Loucy (cell line): ENCODE results near the gene PLIN5.

Experiments
- H2AFZ ChIP-seq: fragments of 200-600 bp; sonication (generic); 2 replicates; pipeline ENCODE4 v1.6.0; 2016; ENCODE audit warnings: antibody characterized with exemption, mild to moderate bottlenecking, low read length, moderate library complexity
- H3F3A ChIP-seq: fragments of 200-600 bp; 2 replicates; pipeline ENCODE4 v1.6.0; 2016; ENCODE audit warnings: antibody characterized with exemption, low read depth, mild to moderate bottlenecking
- H3K27me3 ChIP-seq: fragments of 200-600 bp; sonication (generic); 2 replicates; pipeline ENCODE4 v1.6.1; 2014; ENCODE audit warnings: low read length, mild to moderate bottlenecking; ENCODE audit not compliant: insufficient read depth, poor library complexity, severe bottlenecking
- H3K36me3 ChIP-seq: fragments of 200-600 bp; sonication (generic); 2 replicates; pipeline ENCODE4 v1.6.1; 2016; ENCODE audit warnings: low read length; ENCODE audit not compliant: insufficient read depth
- H3K4me1 ChIP-seq: fragments of 200-600 bp; sonication (generic); 2 replicates; pipeline ENCODE4 v1.5.1; 2014; ENCODE audit warnings: low read length, mild to moderate bottlenecking; ENCODE audit not compliant: insufficient read depth, poor library complexity, severe bottlenecking
- H3K4me2 ChIP-seq: fragments of 200-600 bp; sonication (generic); 2 replicates; pipeline ENCODE4 v1.6.0; 2014; ENCODE audit warnings: antibody characterized with exemption, low read length, low read depth, mild to moderate bottlenecking; ENCODE audit not compliant: poor library complexity, severe bottlenecking
- H3K4me3 ChIP-seq: fragments of 200-600 bp; sonication (generic); 2 replicates; pipeline ENCODE4 v1.5.1; 2014; ENCODE audit warnings: low read length, mild to moderate bottlenecking, mixed read lengths; ENCODE audit not compliant: poor library complexity, severe bottlenecking
- H3K79me2 ChIP-seq: fragments of 200-600 bp; sonication (generic); 2 replicates; pipeline ENCODE4 v1.6.1; 2014; ENCODE audit warnings: low read length; ENCODE audit not compliant: insufficient read depth
- H3K9ac ChIP-seq: fragments of 200-600 bp; sonication (generic); 2 replicates; pipeline ENCODE4 v1.6.0; 2014; ENCODE audit warnings: mild to moderate bottlenecking, low read depth, low read length, moderate library complexity; ENCODE audit not compliant: poor library complexity, severe bottlenecking
- H3K9me2 ChIP-seq: fragments of 200-600 bp; sonication (generic); replicated peaks from 2 replicates; pipeline ENCODE4 v1.6.1; 2016; ENCODE audit warnings: low read depth, low read length, mixed read lengths
- H3K9me3 ChIP-seq: fragments of 200-600 bp; sonication (generic); 2 replicates; pipeline ENCODE4 v1.6.1; 2014; ENCODE audit warnings: mild to moderate bottlenecking, antibody characterized with exemption, low read length, low read depth; ENCODE audit not compliant: insufficient read depth
- H4K20me1 ChIP-seq: fragments of 200-600 bp; sonication (generic); 2 replicates; pipeline ENCODE4 v1.6.0; 2014; ENCODE audit warnings: antibody characterized with exemption, low read length, mild to moderate bottlenecking; ENCODE audit not compliant: insufficient read depth, poor library complexity, severe bottlenecking
- CTCF ChIP-seq: fragments of 200-600 bp; sonication (generic); conservative IDR thresholded peaks from 2 replicates; pipeline ENCODE4 v1.5.1; 2014; ENCODE audit warnings: mild to moderate bottlenecking, antibody characterized with exemption, low read length
- EZH2phosphoT487 ChIP-seq: fragments of 200-600 bp; IDR thresholded peaks from 2 replicates; pipeline ENCODE4 v1.6.1; 2018; ENCODE audit warnings: antibody characterized with exemption, mild to moderate bottlenecking, moderate library complexity, borderline replicate concordance

The PLIN5 gene

GRCh38 chr19:4488496-4488895, 46.5 kb downstream of the PLIN5 start:
- H3F3A ChIP-seq = no peaks in the 10 kb centered on the region
- no peaks in the 10 kb centered on the region for H3K79me2 ChIP-seq
- no peak overlapping the region for H3K4me3 ChIP-seq
- no peak overlapping the region for H3K4me2 ChIP-seq
- no peak overlapping the region for H3K9ac ChIP-seq
- no peaks in the 10 kb centered on the region for H3K9me2 ChIP-seq
- no peaks in the 10 kb centered on the region for H3K9me3 ChIP-seq
- H3K27me3 ChIP-seq = no peaks in the 10 kb centered on the region
- no peak for TF ChIP-seq CTCF
- no peaks in the 10 kb centered on the region for H4K20me1 ChIP-seq
- H3K36me3 ChIP-seq = peaks cover 32% of the 10 kb centered on the region; the same call in 1 of the 2 replicates
- H3K4me1 ChIP-seq = no peaks in the 10 kb centered on the region
- H2AFZ ChIP-seq = no peak overlapping the region

DNA sequence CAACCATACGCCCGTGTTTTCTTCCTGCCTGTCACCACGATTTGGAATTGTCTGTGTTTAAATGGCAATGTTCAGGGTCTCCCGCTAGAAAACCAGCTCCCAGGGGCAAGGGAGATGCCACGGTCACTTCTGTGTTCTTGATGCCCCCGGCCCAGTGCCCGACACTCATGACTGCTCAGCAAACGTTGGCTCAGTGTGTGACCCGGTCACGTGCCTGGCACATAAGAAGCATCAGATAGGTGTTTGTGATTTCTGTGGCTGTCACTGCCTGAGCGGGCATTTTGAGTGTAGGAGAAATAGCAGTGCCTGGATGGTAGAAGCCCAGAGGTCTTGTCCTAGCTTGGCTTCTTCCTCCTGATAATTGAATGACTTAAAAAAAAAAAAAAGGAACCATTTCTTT, 47.5 kb downstream of the PLIN5 start:
- peaks cover 23% of the 10 kb centered on the region; the same call in 1 of the 2 replicates for H3K36me3 ChIP-seq
- H3K4me3 ChIP-seq = no peak overlapping the region
- TF ChIP-seq EZH2phosphoT487 = no peak
- no peak for TF ChIP-seq CTCF
- no peaks in the 10 kb centered on the region for H3K79me2 ChIP-seq
- H3K9ac ChIP-seq = no peak overlapping the region
- H3K4me1 ChIP-seq = no peaks in the 10 kb centered on the region
- no peaks in the 10 kb centered on the region for H3K9me2 ChIP-seq
- H3K27me3 ChIP-seq = no peaks in the 10 kb centered on the region
- H3K9me3 ChIP-seq = no peaks in the 10 kb centered on the region
- H3K4me2 ChIP-seq = no peak overlapping the region
- no peaks in the 10 kb centered on the region for H3F3A ChIP-seq
- H2AFZ ChIP-seq = no peak overlapping the region
- no peaks in the 10 kb centered on the region for H4K20me1 ChIP-seq

GRCh38 chr19:4483385-4483784, 51.6 kb downstream of the PLIN5 start:
- H3K36me3 ChIP-seq = peaks cover 3% of the 10 kb centered on the region; the same call in 1 of the 2 replicates

More at GRCh38 chr19:4483385-4483784, 51.6 kb downstream of the PLIN5 start:
- Histone ChIP-seq H4K20me1 (no peaks in the 10 kb centered on the region), H3K79me2 (no peaks in the 10 kb centered on the region), H3K27me3 (no peaks in the 10 kb centered on the region), H2AFZ (no peak overlapping the region), H3K4me3 (no peak overlapping the region), H3K4me2 (no peak overlapping the region), H3K4me1 (no peaks in the 10 kb centered on the region), H3K9me3 (no peaks in the 10 kb centered on the region), H3F3A (no peaks in the 10 kb centered on the region), H3K9me2 (no peaks in the 10 kb centered on the region), H3K9ac (no peak overlapping the region)
- no peak for TF ChIP-seq CTCF
- no peak for TF ChIP-seq EZH2phosphoT487
